Stimulated activated CD4-positive, alpha-beta T cell treated with anti-CD3 and anti-CD28 coated beads, Interleukin-2, amount 100 ng/mL, for 4 hours (primary cell): Measurements from ENCODE around the gene MTMR10.

Experiments
- DNase-seq: peaks from one replicate; pipeline ENCODE4 v3.0.0-alpha.2; 2020; ENCODE audit warnings: low read depth

Gene MTMR10

DNA sequence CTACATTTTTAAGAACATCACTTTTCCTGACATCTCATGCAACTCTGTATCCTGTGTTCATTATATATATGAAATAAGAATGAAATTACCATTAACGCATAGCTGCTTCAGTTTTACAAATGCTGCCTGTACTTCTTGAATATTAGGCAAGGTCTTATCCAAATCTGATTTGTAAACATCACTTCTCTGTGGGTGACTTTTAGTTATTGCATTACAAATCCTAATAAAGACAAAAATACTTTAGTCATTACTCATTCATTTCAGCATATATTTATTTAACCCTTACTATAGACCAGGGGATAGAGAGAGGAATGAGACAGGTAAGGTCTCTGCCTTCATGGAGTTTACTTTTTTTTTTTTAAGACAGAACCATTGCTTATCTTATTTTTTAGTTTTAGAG lies 36.8 kb downstream of the MTMR10 start:
- DNase-seq = no peak

DNA sequence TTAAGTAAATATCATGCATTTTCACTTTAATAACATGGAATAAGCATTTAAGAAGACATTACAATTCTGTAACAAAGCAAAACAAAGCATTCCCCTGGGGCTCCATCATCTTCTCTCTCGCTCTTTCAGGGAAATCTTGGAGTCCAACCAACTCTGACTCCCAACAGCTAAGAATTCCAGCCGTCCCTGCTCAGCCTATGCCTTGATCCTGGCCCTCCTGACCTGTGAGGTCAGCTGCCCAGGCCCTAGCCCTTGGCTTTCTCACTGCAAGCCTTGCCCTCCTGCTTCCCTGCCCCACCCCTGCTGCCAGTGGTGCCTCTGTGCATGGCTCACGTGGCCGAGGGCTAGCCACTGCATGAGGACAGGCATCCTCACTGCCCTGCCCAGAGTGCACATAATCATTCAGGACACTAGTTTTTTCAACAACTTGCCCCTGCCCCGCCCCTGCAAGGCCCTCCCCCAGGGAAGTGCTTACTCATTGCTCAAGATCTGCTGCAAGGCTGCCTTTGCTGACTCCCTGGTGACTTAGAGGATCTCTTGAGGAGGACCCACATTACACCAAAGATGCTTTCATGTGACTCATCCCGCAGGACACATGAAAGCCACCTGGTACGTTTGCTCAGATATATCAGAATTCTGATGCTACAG lies 37.6 kb downstream of the MTMR10 start:
- DNase-seq = no peak

DNA sequence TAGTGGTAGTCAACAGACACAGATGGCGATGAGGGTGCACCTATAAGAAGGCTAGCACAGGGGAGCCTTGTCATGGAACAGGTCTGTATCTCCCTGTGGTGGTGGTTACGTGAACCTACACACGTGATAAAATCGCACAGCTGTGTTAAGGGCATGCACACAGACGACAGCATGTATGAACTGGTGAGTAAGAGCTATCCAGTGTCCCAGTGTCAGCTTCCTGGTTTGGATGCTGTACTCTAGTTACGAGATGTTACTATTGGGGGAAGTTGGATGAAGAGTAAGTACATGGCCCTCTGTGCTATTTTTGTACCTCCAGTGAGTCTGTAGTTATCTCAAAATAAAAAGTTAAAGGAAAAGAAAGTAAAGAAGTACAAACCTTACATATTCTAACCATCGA lies 38.2 kb downstream of the MTMR10 start:
- no peak for DNase-seq

DNA sequence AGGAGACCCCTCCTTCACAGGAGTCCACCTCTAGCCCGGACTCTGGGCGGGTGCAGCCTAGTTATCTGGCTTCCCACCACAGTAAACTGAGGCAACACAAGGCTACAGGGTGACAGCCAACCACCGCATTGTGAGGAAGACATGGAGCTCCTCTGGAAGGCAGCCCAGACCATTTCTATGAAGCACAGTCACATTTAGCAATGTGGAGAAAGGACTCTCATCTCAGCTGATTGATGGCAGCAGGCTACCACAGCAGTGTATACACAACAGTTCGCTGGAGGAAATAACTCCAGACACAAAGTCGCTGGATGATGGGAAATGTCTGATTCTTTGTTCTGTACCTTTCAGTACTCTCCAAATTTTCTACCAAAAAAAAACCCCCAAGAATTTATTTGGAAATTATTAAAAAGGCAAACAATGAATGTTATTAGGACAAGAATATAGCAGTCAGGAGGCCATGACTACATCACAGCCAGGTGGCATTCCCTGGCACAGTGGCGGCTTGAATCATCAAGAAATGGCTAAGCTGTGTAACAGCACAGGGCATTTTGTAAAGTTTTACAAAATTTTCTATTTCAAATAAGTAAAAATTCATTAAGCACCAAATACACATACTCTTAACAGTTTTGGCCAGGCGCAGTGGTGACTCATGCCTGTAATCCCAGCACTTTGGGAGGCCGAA lies 47.6 kb downstream of the MTMR10 start:
- DNase-seq = no peak

DNA sequence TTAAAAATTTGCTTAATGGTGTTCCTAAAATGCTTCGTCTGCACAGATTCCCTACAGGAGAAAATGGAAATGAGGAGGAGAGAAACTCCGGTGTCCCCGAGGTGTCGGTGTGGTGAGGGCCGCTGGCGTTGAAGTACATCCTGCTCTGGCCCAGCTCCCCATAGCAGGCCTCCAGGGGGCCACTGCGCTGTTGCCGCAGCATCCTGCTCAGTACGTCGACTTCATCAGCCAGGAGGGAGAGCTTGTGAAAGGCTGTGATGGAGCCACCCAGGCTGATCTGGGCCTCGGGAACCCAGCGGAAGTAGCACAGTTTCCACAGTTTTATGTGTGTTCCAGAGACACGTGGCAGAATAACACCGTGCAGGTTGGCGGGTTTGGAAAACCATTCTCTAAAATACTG lies 49.9 kb downstream of the MTMR10 start:
- no peak for DNase-seq

DNA sequence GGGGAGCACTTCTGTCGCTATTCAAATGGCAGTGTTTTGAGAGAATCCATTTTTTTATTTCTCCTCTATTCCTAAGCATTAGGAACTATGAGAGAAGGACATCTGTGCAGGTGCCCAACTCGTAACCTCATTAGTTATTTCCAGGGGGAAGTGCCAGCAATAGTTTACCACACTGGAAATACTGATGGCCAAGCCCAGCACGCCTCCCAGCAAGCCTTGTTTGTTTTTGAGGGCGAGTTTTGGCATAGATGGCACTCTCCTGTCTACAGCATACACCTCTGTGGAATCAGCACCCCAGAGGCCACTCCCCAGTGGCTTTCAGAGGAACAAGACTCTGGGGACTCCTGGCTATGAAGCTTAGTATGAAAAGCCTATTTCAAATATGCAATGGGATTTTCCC lies 51.1 kb downstream of the MTMR10 start:
- no peak for DNase-seq

DNA sequence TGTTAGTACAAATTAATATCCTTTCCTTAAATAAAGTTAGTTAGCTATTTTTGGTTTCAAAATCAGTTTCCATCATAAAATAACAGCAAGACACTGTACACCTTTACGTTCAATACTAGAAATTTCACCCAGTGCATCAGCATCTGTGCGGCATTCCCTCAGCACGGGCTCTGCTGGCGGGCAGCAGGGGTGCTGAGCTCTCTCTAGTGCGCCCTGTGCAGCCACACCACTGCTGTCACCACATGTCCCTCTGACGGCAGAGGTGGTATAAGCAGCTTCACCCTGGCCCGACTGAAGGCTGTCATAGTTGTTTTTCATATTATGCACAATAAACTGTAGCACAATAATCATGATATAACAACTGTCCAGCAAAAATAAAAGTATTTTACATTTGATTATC lies 52.3 kb downstream of the MTMR10 start:
- DNase-seq = no peak

DNA sequence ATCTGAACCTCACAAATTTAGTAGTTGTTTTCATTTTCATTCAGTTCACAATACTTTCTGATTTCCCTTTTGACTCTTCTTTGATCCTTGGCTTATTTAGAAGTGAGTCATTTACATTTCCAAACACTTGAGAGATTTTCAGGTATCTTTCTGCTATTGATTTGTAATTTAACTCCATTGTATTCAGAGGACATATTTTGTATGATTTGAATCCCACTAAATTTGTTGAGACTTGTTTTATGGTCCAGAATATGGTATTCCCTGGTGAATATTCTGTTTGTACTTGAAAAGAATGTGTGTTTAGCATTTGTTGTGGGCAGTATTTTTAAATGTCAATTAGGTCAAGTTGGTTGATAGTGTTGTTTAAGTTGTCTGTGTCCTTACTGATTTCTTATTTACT lies 58.1 kb downstream of the MTMR10 start:
- no peak for DNase-seq

DNA sequence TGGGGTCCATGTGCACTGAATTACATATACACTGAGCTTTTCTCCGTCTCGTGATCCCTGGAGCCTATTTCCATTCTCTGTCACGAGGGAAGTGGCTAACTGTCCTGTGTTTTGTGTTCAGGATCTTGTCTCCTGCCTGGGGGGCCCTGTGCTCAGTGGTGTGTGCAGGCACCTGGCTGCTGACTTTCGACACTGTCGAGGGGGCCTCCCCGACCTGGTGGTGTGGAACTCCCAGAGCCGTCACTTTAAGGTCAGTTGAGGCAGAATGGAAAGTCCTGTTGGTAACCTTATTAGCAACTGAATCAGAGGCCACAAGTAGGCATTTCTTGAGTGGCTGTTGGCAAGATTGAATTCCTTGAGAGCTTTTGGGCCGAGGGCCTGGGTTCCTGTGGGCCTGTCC lies 61.0 kb downstream of the MTMR10 start:
- no peak for DNase-seq

DNA sequence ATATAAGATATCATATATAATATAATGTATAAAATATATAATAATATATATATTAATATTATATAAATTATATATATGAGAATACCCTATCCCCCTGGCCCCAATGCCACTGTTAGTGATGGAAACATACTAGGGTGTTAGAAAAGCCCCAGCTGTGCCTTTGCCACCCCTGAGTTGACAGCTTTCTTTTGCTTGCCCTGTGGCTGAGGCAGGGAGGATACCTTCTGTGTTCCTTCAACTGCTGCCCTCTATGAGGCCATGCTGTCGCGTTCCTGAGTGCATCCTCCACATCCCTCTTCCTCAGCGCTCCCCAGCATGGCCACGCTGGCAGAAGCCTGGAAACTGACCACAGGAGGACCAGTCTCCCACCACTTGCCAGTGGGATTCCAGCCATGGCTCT lies 61.4 kb downstream of the MTMR10 start:
- no peak for DNase-seq

DNA sequence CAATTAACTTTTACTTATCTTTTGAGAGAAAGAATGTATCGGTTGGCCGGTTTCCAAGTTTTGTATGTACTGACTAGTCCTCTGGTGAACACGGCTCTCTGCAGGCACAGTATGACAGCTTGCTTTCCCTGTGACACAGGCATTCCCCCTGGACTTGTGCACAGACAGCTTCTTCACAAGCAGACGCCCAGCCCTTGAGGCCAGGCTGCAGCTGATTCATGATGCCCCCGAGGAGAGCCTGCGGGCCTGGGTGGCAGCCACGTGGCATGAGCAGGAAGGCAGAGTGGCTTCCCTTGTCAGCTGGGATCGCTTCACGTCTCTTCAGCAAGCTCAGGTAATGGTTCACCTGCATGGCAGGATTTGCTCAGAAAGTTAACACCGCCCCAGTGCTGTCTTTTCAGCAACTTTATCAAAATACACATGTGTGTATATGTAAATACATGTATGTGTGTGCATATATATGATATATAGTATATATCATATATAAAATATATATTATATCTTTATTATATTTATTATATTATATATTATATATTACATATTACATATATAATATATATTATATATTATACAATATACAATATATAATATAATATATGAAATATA lies 62.3 kb downstream of the MTMR10 start:
- DNase-seq = no peak

DNA sequence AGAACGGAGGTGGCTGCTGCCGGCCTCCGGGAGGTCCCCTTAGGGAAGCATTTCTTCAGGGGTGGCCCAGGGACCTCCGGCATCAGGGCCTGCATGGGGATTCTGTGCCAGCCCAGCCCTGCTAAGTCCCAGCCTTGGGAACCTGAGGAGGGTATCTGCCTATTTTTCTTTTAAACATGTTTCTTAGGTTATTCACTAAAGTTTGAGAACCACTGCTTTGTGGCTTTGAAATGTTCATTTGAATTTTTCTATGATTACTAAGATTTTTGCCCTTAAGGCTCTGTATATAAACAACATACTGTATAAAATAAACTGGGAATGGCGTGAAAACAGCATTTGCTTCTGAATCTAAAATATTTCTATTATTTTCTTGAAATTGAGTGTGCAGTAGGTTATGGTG lies 63.4 kb downstream of the MTMR10 start:
- no peak for DNase-seq

DNA sequence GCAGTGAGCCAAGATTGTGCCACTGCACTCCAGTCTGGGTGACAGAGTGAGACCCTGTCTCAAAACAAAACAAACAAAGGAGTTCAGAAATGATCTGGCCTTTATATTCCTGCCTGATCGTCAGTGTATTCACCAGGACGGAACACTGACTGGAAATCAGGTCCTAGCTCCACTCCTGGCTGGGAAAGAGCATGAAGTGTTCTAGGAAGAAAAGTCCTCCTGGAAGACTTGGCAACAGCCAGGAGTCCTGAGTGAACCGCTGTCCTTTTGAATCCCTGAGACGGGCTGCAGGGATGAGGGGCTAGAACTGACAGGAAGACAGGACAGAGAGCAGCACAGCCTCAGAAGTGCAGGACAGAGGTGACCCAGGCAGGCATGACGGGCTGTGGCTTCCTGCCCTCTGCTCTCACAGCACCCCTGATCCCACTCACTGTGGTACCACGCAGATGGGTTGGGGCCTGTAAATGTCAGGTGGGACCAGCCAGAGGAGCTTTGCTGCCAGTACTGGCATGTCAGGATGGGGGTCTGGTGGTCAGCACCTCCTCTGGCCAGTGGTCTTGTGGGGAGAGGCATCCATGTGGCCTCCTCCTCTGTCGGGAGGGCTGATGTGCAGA lies 64.2 kb downstream of the MTMR10 start:
- no peak for DNase-seq

DNA sequence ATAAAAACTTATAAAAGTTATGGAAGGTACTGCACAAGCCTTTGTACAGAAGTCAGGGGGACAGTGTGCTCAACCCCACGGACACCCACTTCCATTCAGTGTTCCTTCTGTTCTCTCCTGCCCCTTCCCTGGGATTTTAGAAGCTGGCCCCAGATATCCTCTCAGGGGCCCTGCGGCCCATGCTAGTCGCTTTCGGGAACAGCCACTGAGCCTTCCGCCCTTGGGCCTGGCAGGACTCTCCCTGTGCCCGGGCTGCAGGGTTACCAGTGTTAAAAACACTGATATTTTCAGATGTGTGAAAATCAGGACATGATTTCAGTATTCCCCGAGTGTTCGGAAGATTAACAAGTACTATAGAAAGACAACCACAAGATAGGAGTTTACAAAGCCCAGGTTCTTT lies 65.3 kb downstream of the MTMR10 start:
- DNase-seq = no peak

DNA sequence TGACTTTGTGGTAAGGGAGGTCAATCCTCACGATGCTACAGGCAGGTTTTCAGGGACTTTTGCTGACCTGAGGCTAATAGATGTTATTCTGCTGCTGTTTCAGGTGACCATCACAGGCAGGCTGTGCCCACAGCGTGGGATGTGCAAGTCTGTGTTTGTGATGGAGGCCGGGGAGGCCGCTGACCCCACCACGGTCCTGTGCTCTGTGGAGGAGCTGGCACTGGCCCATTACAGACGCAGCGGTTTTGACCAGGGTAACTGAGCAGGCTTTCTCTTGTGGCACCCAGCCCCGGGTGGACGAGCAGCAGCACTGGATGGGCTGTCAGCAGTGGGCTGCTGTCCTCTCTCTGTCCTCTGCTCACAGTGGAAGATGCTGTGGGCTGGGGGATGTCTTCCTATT lies 65.7 kb downstream of the MTMR10 start:
- no peak for DNase-seq

DNA sequence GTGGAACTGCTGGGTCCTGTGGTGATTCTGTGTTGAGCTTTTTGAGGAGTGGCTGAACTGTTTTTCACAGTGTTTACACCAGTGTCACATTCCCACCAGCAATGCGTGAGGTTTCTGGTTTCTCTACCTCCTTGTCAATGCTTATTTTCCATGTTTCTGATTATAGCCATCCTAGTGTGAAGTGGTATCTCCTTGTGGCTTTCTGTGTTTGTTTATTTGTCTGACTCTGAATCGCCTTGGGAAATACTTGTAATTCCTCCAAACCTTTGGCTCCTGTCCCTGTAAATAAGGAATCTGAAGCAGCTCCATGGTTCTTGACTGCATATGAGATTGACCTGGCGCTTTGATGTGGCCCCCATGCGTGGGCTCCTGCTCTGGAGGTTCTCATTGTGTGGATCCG lies 67.1 kb downstream of the MTMR10 start:
- DNase-seq = no peak

DNA sequence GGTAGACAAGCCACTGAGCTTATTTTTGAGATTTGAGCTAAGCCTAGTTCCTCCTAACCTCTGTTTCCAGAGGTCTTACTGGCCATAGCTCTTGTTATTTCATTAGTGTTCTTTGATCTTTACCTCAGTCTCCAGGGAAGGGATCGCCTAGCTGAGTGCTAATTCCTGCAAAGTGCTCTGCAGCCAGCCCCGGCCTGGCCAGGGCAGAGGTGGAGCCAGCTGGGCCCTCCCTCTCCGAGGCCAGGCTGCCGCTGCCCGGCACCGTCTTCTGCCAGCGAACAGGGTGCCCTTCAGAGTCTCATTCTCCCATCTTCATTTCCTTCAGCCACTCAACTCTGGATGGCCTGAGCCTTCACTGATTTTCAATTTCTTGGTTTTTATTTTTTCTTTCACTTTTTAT lies 68.0 kb downstream of the MTMR10 start:
- no peak for DNase-seq

DNA sequence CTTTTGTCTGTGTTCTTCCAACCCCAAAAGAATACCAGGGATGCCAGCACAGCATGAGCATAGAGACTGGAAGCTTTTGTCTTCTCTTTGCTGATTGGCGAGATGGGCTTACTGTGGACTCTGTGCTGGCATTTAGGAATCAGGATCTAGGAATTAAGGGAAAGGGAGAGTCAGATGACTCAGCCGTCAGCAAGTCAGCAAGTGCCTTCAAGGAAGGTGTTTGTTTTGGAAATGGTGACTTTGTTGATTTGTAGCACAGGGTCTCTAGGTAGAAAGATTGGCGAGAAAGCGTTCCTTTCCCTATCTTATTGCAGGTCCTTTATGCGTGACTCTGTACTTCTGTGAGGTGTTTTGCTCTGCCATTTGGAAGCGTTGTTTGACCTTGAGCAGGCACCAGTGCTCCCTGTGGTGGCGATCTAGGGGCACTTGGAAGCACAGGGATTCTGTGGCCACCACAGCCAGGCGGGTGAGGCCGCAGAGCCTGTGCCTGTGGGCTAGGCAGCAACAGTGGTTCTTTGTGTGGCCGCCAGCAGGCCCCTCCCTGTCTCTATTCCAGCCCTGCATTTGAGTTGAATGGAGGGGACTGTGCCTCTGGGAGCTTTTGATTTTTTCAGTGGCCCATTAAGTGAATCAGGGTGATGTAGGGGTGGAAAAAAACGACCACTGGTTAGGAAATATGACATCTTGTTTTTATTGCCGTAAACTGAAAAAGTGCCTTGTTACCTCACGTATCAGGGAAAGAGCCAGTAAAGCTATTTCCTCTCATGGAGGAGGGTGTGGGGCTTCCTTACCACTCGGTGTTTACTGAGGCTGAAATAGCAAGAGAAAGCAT lies 68.7 kb downstream of the MTMR10 start:
- DNase-seq = no peak

DNA sequence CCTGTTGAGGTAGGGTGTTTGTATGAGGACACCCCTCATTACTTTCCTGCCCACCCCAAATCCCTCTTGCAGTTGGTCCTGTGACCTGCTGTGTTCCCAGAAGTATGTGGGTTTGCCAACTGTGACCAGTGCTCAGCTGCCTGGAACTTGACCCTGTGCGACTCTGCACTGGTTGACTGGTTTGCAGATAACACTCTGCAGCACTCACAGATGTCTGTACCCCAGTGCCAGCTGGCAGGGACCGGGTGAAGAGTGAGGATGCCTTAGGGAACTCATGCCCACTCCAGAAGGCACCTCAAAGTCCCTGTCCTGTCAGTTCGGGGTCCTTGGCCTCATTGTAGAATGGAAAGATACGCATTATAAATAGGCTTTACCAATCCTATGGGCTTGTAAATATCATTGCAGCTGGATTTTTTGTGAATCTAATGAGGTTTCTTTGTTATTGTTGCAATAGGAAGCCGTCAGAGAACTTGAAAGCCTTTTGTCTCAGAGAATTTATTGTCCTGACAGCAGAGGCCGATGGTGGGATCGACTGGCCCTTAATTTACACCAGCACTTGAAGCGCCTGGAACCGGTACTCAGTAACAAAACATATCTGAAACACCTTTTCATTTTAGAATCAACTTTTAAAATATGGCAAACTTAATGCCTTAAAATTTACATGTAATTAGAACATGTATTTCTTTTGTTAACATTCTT lies 69.5 kb downstream of the MTMR10 start:
- no peak for DNase-seq

DNA sequence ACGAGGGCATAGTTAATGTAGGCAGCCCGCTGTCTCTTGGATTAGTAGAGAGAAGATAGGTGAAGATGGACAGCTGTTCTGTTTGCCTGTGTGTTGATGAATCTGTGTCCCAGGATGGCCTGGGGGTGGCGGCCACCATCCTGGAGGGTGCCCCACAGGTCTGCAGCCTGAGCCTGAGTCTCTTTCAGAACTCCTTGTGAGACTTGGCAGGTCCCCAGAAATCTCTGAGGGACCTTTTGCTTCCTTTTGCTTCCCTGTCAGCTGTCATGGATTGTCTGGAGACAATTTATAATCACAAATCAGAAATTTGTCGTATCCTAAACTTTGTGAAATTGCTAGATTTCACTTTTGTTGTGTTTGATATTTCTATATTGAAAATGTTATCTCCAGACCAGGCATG lies 70.3 kb downstream of the MTMR10 start:
- no peak for DNase-seq

DNA sequence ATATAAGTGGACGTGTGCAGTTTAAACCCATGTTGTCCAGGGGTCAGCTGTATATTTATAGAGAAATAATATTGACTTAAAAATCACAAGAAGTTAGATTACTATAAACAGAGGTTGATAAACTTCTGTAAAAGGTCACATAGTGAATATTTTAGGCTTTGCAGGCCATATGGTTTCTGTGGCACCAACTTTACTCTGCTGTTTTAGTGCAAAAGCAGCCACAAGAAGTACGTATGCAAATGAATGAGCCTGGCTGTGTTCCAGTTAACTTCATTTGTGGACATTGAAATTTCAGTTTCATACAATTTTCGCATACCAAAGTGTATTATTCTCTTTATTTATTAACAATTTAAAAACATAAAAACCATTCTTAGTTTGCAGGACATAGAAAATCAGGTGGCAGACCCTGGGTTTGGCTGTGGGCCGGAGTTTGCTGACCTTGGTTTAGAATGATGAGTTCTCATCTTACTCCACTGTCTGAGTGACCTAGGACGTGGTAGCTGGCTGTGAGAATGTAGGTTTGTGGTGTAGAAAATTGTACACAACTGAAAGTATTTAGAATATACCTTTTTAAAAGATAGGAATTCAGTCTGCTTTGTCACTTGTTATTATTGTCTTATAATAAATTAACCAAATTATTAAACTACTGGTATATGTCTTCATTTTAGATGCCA lies 71.4 kb downstream of the MTMR10 start:
- no peak for DNase-seq
